Fibroblast of peridontal ligament (primary cell): ENCODE data around the gene CDH13.

ENCODE experiments used
- DNase-seq: peaks from one replicate; pipeline ENCODE4 v3.0.0-alpha.2; 2010; ENCODE audit errors: extremely low read depth

CDH13 gene

GRCh38 chr16:83552930-83553329 lies 926.2 kb downstream of the CDH13 start:
- no peak for DNase-seq

DNA sequence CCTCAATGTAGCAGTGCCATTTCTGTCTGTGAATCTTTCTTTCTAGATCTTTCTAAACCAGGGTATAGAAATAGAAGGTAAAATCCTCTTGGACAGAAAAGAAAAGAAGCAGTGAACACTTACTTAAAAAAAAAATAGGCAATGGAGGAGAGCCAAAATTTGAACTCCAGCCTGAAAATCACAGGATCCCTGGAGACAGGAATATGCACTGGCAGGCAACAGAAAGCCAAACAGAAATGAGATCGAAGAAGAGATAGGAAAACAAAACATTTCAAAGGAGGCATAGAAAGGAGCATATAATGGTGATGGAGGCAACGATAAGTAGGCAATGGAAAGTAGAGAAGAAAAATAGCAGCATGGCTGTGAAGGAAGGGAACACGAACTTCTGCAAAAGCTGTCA lies 927.3 kb downstream of the CDH13 start:
- peak; percentile 16 for DNase-seq

DNA sequence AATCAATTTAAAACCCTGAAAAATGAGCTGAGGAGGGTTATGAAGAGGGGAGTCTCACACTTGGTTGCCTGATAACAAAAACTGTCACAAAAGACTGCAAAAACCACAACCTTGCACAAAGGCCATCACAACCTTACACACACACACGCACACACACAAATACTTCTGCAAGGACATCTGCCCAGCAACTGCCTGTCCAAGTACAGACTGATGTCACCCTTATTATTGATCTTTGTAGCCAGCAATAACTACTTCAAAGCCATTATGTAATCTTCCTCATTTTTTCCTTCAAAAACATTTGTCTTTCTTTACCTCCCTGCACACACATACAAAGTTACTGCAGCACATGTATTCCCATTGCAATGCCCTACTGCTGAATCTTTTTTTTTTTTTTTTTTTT lies 927.8 kb downstream of the CDH13 start:
- DNase-seq, result no peak

- peak; percentile 40 for DNase-seq
Measured at GRCh38 chr16:83561876-83562275, 935.1 kb downstream of the CDH13 start.

DNA sequence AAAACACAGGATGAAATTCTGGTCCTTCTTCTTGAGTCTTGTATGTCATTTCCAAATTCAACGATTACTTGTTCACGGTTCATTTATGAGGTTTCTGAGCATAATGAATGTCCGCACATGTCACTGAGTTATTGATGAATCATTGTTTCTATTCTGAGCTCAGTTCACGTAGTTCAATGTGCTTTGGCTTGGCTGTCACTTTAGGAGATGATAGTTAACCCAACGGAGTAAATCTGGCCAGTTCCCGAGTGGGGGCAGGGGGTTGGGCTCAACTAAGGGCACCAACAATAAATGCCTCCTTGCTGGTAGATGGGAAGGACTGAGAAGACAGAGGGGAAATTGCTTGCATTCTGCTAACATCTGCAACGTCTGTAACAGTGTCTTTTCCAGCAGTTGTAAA lies 941.6 kb downstream of the CDH13 start:
- DNase-seq, result no peak

DNA sequence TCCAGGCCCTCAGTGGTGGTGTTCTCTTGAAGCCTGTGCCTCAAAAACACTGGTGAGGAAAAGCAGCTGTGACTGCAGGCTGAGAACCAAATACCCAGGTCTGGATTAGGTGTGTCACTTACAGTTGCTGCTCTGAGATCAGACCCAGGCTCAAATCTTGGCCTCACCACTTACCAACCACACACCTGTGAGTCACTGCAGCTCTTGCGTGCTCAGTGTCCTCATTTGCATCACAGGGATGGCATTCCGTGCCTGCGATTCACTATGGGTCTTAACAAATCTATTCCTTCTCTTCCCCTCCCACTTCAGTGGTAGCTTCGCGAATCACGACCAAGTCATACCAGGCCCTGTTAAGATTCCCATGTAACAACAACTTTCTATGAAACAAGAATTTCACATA lies 947.6 kb downstream of the CDH13 start:
- DNase-seq, result peak; percentile 65

GRCh38 chr16:83577078-83577745 lies 950.4 kb downstream of the CDH13 start:
- no peak for DNase-seq

DNA sequence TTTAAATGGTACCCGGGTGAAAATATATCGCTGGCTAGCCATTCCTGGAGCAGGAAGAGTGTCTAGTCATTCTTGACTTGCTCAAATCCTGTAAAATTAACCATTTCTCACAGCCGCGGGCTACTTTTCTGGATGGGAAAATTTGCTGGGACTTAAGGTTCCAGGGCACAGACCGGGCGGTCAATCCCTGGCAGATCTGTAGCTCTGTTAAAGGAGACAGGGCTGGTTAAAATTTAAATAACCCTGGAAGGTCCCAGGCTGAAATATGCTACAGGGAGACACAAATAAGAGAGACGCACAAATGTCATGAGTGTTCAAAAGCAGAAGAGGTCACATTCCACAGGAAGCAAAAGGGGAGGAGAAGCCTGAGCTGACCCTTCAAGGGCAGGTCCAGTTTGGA lies 951.4 kb downstream of the CDH13 start:
- DNase-seq, result no peak

- DNase-seq, result no peak
Measured at GRCh38 chr16:83579027-83579426, 952.3 kb downstream of the CDH13 start.

- DNase-seq, result no peak
Measured at GRCh38 chr16:83579436-83579835, 952.7 kb downstream of the CDH13 start.

DNA sequence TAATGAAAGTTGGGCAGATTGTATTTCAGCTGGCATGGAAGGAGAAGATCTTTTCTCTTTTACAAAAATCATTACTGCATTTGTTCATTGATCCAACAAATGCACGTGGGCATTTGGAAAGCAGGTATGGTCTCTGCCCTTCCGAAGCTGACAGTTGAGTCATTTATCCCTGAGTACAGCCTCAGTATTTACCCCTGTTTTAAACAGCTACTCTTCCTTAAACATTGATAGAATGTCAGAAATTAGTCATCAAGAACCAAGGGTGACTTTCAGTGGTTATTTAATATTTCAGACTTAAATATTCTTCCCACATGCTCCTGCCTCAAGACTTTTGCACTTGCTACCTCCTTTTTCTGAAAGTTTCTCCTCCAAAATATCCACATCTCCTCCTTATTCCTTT lies 954.3 kb downstream of the CDH13 start:
- DNase-seq, result peak; percentile 1

GRCh38 chr16:83581994-83582747 lies 955.4 kb downstream of the CDH13 start:
- peak; percentile 14 for DNase-seq

DNA sequence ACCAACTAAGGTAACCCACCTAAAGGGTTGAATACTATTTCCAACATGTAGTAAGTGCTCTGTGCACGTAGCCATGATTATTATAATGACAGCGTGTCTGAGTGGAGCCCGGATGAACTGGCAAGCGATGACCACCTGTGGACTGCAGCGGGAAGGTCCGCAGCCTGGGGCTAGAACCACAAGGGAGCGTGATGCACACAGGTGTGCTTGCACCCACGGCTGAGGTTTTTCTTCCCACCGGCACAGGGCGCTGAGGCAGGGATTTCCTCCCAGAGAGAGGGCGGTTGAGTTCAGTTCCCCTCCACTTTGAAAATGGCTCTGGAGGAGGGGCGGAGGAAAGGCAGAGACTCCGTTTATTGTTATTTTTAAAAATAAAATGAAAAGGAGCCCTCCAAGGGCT lies 959.3 kb downstream of the CDH13 start:
- DNase-seq, result no peak

DNA sequence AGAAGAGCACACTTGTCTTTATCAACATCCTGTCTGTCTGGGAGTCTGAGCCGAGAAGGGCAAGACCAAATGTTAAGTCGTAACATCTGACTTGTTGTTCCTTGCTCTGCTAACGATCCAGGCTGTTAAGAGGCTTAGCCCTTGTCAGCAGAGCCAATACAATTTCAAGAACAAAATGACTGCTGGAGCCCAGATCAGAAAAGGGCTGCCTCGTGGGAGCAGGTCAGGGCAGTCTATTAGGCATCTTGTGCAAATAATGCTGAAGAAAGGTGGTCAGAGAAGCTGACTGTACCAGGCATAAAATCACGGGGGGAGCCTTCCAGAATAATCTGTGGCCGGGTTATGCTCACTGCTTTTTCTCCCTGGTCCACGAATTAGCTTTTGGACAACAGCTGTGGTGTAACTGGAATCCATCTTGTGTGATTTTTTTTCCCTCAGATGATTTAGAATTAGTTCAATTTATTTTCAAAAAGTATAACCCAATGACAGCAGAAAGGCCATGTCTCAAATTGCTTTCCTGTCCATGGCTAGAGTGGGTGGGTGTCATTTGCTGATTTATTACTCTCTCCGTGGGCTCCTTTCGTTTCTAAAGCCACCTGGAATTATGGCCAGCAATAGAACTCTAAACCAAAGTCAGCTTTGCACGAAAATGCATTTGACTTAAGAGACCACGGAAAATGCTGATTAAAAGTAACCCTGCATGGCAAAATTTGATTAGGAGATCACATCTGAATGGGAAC lies 959.9 kb downstream of the CDH13 start:
- DNase-seq, result no peak

DNA sequence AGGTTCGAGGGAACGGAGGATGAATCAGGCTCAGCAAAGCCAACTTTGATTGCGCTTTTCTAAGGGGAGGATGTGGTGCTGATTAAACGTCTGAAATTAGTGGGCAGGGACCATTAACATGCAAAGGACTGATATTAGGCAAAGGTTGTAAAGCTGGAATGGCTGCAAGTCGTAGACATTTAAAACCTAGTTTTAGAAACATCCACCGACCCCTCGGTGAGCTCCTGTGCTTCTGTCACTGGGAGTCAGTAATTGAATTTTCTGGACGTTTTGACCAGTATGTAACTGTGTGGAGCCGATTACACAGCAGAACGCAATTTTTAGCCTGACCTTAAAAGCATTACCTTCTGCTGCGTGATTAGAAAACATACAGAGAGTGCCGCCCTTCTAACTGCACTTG lies 960.4 kb downstream of the CDH13 start:
- no peak for DNase-seq

DNA sequence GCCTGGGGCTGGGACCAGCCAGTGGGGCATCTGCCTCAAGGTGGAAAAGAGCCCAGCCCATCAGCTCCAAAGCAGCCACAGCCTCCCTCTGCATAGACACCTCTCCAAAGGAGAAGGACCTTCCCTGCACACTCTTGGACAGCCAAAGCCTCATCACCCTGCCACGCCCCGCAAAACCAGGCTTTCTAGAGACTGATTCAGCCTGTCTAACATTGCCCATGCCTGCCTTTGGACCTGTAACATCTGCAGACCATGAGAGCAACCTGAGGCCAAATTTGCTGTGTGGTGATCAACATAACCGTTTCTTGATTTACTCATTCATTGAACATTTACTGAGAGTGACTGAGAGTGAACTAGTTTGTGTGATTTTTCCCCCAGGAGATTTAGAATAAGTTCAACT lies 961.3 kb downstream of the CDH13 start:
- no peak for DNase-seq

DNA sequence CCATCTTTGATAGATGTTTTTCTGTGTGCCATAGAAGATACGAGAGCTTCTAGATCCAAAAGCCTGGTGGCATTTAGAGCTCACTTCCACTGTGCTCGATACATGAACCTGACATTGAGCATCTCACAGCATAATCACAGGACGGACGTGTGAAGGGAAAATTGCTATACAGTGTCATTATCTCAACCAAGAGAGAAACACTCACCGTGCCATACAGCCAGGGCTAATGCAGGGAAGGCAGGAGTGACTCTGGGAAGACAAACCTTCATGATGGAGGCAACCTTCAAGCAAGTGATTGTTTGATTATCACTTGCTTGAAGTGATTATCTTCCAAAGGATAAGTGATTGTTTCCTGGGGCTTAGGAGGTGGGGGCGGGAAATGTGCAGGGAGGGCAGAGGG lies 962.8 kb downstream of the CDH13 start:
- no peak for DNase-seq

- DNase-seq, result no peak
Measured at GRCh38 chr16:83592778-83593177, 966.0 kb downstream of the CDH13 start.

DNA sequence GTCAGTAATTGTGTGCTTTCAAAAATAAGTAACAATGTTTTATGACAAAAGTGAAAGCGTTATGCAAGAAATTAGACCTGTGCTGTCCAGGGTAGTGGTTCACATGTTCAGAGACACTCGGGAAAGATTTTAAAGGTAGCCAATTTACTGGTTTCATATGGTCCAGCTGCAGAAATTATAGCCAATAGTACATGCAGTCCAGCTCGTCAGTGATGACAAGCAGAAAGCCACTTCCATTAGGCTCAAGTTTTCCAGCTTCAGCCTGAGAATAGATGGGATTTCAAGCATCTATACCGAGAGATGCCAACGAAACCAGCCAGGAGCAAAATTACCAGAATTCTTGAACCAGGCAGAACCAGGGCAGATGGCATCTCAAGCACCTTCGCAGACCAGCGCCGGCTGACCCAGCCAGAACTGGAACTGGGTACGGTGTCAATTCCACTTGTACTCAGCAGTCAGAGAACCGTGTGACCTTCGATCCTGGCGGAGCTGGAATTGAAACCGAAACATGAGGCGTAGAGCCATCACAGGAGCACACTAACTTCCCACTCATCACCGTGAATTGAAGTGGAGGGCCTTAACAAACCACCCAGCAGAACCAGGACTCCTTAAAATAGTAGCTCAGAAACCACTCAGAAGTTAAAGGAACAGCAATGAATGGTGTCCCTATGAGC lies 973.2 kb downstream of the CDH13 start:
- no peak for DNase-seq

GRCh38 chr16:83602761-83603722 lies 976.3 kb downstream of the CDH13 start:
- no peak for DNase-seq
